ENCODE measurements around the gene ARHGAP19.

ARHGAP19 gene

GRCh38 chr10:97329766-97330165, 37.3 kb upstream of the ARHGAP19 start:
- Histone ChIP-seq H2BK120ac (ENCODE audit: insufficient read depth, low read length, poor library complexity) (no peak overlapping the region), H3K27me3 (ENCODE audit: insufficient read depth, low read length) (no peaks in the 10 kb centered on the region), H3K79me2 (ENCODE audit: control insufficient read depth, insufficient read depth, low read length, poor library complexity) (peaks cover 2% of the 10 kb centered on the region), H3K36me3 (ENCODE audit: control insufficient read depth in 1 of 2, insufficient read depth in 2 of 2, low read length in 2 of 2) (no peaks in the 10 kb centered on the region), H2AK5ac (ENCODE audit: low read length) (no peak overlapping the region), H3K4ac (ENCODE audit: low read depth, low read length) (no peak overlapping the region), H3K4me1 (ENCODE audit: control insufficient read depth in 1 of 2, insufficient read depth in 2 of 2, low read length in 2 of 2) (peaks cover 3 to 10% of the 10 kb centered on the region in 2 experiments), H2BK12ac (ENCODE audit: low read length) (no peak overlapping the region), H4K8ac (ENCODE audit: low read depth, low read length) (no peak overlapping the region), H3K4me3 (ENCODE audit: low read depth, low read length) (no peak overlapping the region), H3K4me2 (ENCODE audit: low read length) (no peak overlapping the region), H3K9me3 (ENCODE audit: insufficient read depth, low read depth, low read length) (no peaks in the 10 kb centered on the region), H2AFZ (ENCODE audit: insufficient read depth, low read length, poor library complexity) (no peak overlapping the region), H3K79me1 (ENCODE audit: low read length) (peaks cover 10% of the 10 kb centered on the region), H4K12ac (ENCODE audit: low read depth, low read length) (no peak overlapping the region), H3K27ac (ENCODE audit: low read depth, low read length) (no peak overlapping the region), H2BK5ac (ENCODE audit: low read depth, low read length, poor library complexity) (no peak overlapping the region), H3K14ac (ENCODE audit: low read length) (no peak overlapping the region), H3K9ac (ENCODE audit: low read length) (no peak overlapping the region), H3K18ac (ENCODE audit: low read length) (no peak overlapping the region), H3K23ac (ENCODE audit: low read length) (no peak overlapping the region), H4K91ac (ENCODE audit: low read depth, low read length) (no peak overlapping the region)
- 100% methylated on average over 1 of the region's 5 CpGs for WGBS (ENCODE audit: extremely low coverage, insufficient coverage, insufficient read length)
- no peak for DNase-seq

- Histone ChIP-seq H3K79me1 (ENCODE audit: low read length) (peaks cover 5% of the 10 kb centered on the region), H3K27ac (ENCODE audit: low read depth, low read length) (no peak overlapping the region), H3K27me3 (ENCODE audit: insufficient read depth, low read length) (no peaks in the 10 kb centered on the region), H3K9ac (ENCODE audit: low read length) (no peak overlapping the region), H3K4me3 (ENCODE audit: low read depth, low read length) (no peak overlapping the region), H3K79me2 (ENCODE audit: control insufficient read depth, insufficient read depth, low read length, poor library complexity) (no peaks in the 10 kb centered on the region), H2BK5ac (ENCODE audit: low read depth, low read length, poor library complexity) (no peak overlapping the region), H4K8ac (ENCODE audit: low read depth, low read length) (no peak overlapping the region), H2AK5ac (ENCODE audit: low read length) (no peak overlapping the region), H2AFZ (ENCODE audit: insufficient read depth, low read length, poor library complexity) (no peak overlapping the region), H2BK120ac (ENCODE audit: insufficient read depth, low read length, poor library complexity) (no peak overlapping the region), H4K12ac (ENCODE audit: low read depth, low read length) (no peak overlapping the region), H2BK12ac (ENCODE audit: low read length) (no peak overlapping the region), H3K4me2 (ENCODE audit: low read length) (no peak overlapping the region), H4K91ac (ENCODE audit: low read depth, low read length) (no peak overlapping the region), H3K18ac (ENCODE audit: low read length) (no peak overlapping the region), H3K4me1 (ENCODE audit: control insufficient read depth in 1 of 2, insufficient read depth in 2 of 2, low read length in 2 of 2) (peaks cover 3 to 10% of the 10 kb centered on the region in 2 experiments), H3K9me3 (ENCODE audit: insufficient read depth, low read depth, low read length) (no peaks in the 10 kb centered on the region), H3K4ac (ENCODE audit: low read depth, low read length) (no peak overlapping the region), H3K36me3 (ENCODE audit: control insufficient read depth in 1 of 2, insufficient read depth in 2 of 2, low read length in 2 of 2) (no peaks in the 10 kb centered on the region), H3K23ac (ENCODE audit: low read length) (no peak overlapping the region), H3K14ac (ENCODE audit: low read length) (no peak overlapping the region)
- DNase-seq = no peak
- WGBS (ENCODE audit: extremely low coverage, insufficient coverage, insufficient read length) = no CpG with 5 or more reads among the region's 3 CpGs
Observed at GRCh38 chr10:97328646-97329453, 36.4 kb upstream of the ARHGAP19 start.

GRCh38 chr10:97327348-97328294, 35.2 kb upstream of the ARHGAP19 start:
- Histone ChIP-seq H3K23ac (ENCODE audit: low read length) (no peak overlapping the region), H4K12ac (ENCODE audit: low read depth, low read length) (no peak overlapping the region), H3K4me3 (ENCODE audit: low read depth, low read length) (no peak overlapping the region), H2AFZ (ENCODE audit: insufficient read depth, low read length, poor library complexity) (no peak overlapping the region), H3K27me3 (ENCODE audit: insufficient read depth, low read length) (no peaks in the 10 kb centered on the region), H3K14ac (ENCODE audit: low read length) (no peak overlapping the region), H4K91ac (ENCODE audit: low read depth, low read length) (no peak overlapping the region), H3K79me2 (ENCODE audit: control insufficient read depth, insufficient read depth, low read length, poor library complexity) (no peaks in the 10 kb centered on the region), H4K8ac (ENCODE audit: low read depth, low read length) (no peak overlapping the region), H3K4me1 (ENCODE audit: control insufficient read depth in 1 of 2, insufficient read depth in 2 of 2, low read length in 2 of 2) (peaks cover 1 to 2% of the 10 kb centered on the region in 2 experiments), H3K36me3 (ENCODE audit: control insufficient read depth in 1 of 2, insufficient read depth in 2 of 2, low read length in 2 of 2) (no peaks in the 10 kb centered on the region), H3K9me3 (ENCODE audit: insufficient read depth, low read depth, low read length) (no peaks in the 10 kb centered on the region), H3K27ac (ENCODE audit: low read depth, low read length) (no peak overlapping the region), H3K79me1 (ENCODE audit: low read length) (no peaks in the 10 kb centered on the region), H3K9ac (ENCODE audit: low read length) (no peak overlapping the region), H2BK5ac (ENCODE audit: low read depth, low read length, poor library complexity) (no peak overlapping the region), H2BK12ac (ENCODE audit: low read length) (no peak overlapping the region), H3K4me2 (ENCODE audit: low read length) (no peak overlapping the region), H3K4ac (ENCODE audit: low read depth, low read length) (no peak overlapping the region), H2AK5ac (ENCODE audit: low read length) (no peak overlapping the region), H3K18ac (ENCODE audit: low read length) (no peak overlapping the region), H2BK120ac (ENCODE audit: insufficient read depth, low read length, poor library complexity) (no peak overlapping the region)
- no CpG with 5 or more reads among the region's 7 CpGs for WGBS (ENCODE audit: extremely low coverage, insufficient coverage, insufficient read length)
- DNase-seq = no peak

- no peaks in the 10 kb centered on the region for H3K79me2 ChIP-seq (ENCODE audit: control insufficient read depth, insufficient read depth, low read length, poor library complexity)
- no peak overlapping the region for H2AFZ ChIP-seq (ENCODE audit: insufficient read depth, low read length, poor library complexity)
- H3K27me3 ChIP-seq (ENCODE audit: insufficient read depth, low read length) = peaks cover 8% of the 10 kb centered on the region
- no peak overlapping the region for H2BK12ac ChIP-seq (ENCODE audit: low read length)
- H4K91ac ChIP-seq (ENCODE audit: low read depth, low read length) = no peak overlapping the region
- no peak overlapping the region for H3K23ac ChIP-seq (ENCODE audit: low read length)
- H3K27ac ChIP-seq (ENCODE audit: low read depth, low read length) = no peak overlapping the region
- peaks cover 3% of the 10 kb centered on the region for H3K9me3 ChIP-seq (ENCODE audit: insufficient read depth, low read depth, low read length)
- no peak overlapping the region for H4K8ac ChIP-seq (ENCODE audit: low read depth, low read length)
- H2BK120ac ChIP-seq (ENCODE audit: insufficient read depth, low read length, poor library complexity) = no peak overlapping the region
- no peak overlapping the region for H3K9ac ChIP-seq (ENCODE audit: low read length)
- WGBS (ENCODE audit: extremely low coverage, insufficient coverage, insufficient read length) = no CpG with 5 or more reads among the region's 9 CpGs
- no peak overlapping the region for H3K4ac ChIP-seq (ENCODE audit: low read depth, low read length)
- H4K12ac ChIP-seq (ENCODE audit: low read depth, low read length) = no peak overlapping the region
- H3K4me1 ChIP-seq (ENCODE audit: control insufficient read depth in 1 of 2, insufficient read depth in 2 of 2, low read length in 2 of 2) = peaks cover under 1 to 3% of the 10 kb centered on the region in 2 experiments
- H2BK5ac ChIP-seq (ENCODE audit: low read depth, low read length, poor library complexity) = no peak overlapping the region
- no peaks in the 10 kb centered on the region for H3K36me3 ChIP-seq (ENCODE audit: control insufficient read depth in 1 of 2, insufficient read depth in 2 of 2, low read length in 2 of 2)
- H3K79me1 ChIP-seq (ENCODE audit: low read length) = no peaks in the 10 kb centered on the region
- H3K4me2 ChIP-seq (ENCODE audit: low read length) = no peak overlapping the region
- no peak overlapping the region for H3K18ac ChIP-seq (ENCODE audit: low read length)
- H3K14ac ChIP-seq (ENCODE audit: low read length) = no peak overlapping the region
- no peak for DNase-seq
- H3K4me3 ChIP-seq (ENCODE audit: low read depth, low read length) = no peak overlapping the region
- no peak overlapping the region for H2AK5ac ChIP-seq (ENCODE audit: low read length)
Observed at GRCh38 chr10:97325754-97326153, 33.3 kb upstream of the ARHGAP19 start.

Measured in trophoblast cell (in vitro differentiated cells and primary cell).